HG03439 (cell line): Measurements from ENCODE around the gene ARHGAP11A.
"Not testable (repeated sequence)": the region's sequence is repeated elsewhere in the genome, so short reads cannot be mapped to it uniquely, and the experiment has no call there.

Source experiments
- ATAC-seq: cut with Tn5 transposase; IDR thresholded peaks from one replicate; pipeline ENCODE4 v1.9.1; 2021; ENCODE audit warnings: mild to moderate bottlenecking, moderate library complexity; ENCODE audit not compliant: unreplicated experiment

The ARHGAP11A gene, protein sequence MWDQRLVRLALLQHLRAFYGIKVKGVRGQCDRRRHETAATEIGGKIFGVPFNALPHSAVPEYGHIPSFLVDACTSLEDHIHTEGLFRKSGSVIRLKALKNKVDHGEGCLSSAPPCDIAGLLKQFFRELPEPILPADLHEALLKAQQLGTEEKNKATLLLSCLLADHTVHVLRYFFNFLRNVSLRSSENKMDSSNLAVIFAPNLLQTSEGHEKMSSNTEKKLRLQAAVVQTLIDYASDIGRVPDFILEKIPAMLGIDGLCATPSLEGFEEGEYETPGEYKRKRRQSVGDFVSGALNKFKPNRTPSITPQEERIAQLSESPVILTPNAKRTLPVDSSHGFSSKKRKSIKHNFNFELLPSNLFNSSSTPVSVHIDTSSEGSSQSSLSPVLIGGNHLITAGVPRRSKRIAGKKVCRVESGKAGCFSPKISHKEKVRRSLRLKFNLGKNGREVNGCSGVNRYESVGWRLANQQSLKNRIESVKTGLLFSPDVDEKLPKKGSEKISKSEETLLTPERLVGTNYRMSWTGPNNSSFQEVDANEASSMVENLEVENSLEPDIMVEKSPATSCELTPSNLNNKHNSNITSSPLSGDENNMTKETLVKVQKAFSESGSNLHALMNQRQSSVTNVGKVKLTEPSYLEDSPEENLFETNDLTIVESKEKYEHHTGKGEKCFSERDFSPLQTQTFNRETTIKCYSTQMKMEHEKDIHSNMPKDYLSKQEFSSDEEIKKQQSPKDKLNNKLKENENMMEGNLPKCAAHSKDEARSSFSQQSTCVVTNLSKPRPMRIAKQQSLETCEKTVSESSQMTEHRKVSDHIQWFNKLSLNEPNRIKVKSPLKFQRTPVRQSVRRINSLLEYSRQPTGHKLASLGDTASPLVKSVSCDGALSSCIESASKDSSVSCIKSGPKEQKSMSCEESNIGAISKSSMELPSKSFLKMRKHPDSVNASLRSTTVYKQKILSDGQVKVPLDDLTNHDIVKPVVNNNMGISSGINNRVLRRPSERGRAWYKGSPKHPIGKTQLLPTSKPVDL

DNA sequence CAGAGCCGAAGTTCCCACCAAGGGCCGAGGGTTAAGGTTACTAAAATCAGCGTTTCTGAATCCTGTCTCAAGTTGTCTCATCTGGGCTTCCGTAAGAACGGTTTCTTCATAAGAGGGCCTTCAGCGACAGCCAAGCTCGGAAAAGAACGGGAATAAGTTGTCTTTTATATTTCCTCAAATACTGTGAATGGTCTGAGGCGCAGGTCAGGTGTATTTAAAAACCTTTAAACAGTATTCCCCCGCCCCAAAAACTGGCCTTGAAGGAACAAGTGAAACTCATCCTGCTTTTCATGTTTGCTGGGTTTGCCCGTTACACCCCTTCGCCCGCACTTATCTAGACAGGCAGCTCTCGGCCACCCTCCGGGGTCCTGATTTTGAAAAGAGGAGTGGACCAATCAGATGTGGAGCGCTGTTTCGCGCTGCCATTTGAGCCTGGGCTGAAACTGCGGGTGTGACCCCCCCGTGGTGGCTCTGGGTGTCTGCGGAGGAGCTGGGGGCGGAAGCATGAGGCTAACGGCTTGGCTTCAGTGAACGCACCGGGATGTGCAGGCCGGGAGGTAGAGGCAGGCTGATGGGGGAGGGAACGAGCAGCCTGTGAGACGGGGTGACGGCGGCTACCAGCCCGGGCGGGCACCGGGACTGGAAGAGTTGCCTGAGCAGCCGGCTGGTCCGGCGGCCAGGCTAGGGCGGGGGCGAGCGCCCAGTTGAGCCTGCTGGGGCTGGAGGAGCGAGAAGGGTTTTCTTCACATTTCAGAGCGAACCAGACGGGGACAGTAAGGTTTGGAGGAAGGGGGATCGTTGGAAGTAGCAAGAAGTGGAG is at the start of gene ARHGAP11A:
Gene ARHGAP11A, plus strand, starts transcription at position 454 of the 820 bp plus-strand sequence. CDS start 708 bp downstream, outside the sequence.
- ATAC-seq, result peak; percentile 75

DNA sequence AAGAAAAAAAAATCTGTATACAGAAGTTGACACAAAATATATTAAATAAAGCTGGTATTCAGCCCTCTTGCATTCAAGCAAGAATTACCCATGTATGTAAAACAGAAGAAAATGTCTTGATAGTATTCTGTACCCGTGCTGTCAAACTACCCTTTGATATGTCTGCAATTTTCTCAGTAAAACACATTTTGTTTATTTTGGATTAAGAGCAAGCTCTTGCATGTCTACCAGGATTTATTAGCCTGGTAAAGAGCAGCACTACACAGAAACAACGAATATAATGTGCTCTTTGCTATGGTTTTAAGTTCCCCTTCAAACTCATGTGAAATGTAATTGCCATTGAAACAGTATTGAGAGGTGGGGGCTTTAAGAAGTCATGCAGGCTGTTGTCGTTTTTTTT is 46.3 kb upstream of the ARHGAP11A start:
- ATAC-seq, result not testable (repeated sequence)

DNA sequence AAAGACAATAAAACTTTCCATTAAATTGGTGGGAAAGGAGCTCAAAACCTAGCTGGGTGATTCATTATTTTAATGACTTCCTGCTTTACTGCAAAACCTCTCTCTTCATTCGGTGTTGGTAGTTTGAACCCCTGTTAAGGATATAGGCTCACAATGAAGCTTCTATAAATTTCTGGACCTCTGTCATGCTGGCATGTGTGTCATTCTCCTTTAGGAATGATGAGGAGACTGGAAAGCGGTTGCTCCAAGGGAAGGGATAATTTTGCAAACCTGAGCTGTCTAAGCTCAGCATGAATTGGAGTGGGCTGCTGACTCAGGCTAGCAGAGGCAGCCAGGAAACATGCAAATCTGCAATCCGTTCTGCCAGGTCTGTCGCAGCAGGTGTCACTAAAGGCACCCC is 36.8 kb upstream of the ARHGAP11A start:
- ATAC-seq, result not testable (repeated sequence)

DNA sequence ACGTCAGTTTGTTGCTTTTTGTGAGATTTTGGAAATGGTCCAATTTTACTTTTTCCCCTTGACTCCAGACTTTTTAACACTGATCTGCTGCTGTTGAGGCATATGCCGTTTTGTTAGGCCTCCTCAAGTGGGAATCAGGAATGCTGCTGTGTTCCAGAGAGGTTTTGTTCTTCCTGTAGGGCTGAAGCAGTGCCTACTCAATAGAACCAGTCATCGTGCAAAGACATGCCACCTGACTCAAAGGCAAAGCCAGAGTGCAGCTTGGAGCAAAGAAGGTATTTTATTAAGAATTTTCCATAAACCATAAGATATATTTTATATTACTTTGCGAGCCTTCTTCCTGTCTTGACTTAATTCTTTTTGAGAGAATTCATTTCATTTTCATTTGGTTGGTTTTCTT is 29.5 kb upstream of the ARHGAP11A start:
- not testable (repeated sequence) for ATAC-seq

DNA sequence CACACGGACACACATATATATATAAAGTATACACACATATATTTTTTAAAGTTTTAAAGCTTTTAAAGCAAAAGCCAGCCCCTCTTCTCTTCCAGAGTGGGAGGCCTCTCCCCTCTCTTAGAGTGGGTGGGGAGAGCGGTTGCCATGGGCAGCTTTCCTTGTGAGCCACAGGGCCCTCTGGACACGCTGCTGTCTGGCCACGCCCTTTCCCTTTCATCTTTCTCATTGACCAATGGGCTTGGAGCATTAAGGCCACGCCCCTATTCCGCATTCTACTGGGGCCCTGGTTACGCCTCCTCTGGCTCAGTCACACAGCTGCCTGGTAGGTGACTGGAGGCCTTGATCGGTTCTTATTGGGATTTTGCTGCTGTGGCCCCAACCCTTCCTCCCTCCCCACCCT is 22.2 kb upstream of the ARHGAP11A start, which contains the start of gene GOLGA8N:
Gene GOLGA8N, plus strand, starts transcription at position 306 of the 400 bp plus-strand sequence.
- not testable (repeated sequence) for ATAC-seq

DNA sequence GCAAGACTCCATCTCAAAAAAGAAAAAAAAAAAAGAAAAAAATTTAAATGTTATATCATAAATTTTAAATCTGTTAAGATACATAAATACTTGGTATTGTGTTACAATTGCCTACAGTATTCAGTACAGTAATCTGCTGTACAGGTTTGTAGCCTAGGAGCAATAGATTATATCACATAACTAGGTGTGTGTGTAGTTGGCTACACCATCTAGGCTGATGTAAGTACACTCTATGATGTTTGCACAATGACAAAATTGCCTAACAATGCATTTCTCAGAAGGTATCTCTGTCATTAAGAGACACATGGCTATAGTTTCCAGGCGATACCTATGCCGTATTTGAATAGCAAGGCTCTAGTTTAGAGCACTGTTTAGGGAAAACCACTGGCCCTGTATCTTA is 5.8 kb upstream of the ARHGAP11A start:
- ATAC-seq, result not testable (repeated sequence)

DNA sequence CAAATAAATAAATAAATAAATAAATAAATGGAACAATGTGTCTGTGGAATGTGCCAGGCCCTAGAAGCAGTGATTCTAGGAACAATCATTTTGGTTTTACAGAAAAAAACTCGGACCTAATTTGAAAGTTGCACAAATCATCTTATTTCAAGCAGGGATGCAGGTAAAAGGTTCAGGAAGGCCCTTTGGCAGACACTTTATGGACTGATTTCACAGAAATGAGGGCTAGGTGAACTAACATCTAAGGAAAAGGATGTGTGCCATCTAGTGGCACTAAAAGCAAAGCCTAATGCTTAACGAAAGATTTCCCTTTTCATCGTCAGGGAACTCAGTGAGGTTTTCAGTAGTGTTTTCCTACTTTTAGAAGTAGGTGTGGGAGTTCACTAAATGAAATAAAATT is 4.6 kb upstream of the ARHGAP11A start:
- ATAC-seq, result not testable (repeated sequence)

DNA sequence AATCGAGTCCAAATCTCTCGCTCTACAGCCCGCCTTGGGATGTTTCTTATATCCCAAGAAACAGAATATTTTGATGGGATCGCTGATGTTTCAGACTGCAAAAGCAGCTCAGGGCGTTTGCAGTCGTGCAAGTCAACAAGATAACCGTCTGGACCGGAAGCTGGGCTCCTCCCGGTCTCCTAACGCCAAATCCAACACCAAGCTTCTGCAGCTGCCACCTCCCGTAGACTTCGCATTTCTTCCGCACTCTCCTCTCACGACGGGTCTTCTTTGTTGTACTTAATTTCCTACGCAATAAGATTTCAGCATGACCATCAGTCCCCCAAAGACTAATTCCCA is 623 bp upstream of the ARHGAP11A start:
- ATAC-seq, result peak; percentile 20

DNA sequence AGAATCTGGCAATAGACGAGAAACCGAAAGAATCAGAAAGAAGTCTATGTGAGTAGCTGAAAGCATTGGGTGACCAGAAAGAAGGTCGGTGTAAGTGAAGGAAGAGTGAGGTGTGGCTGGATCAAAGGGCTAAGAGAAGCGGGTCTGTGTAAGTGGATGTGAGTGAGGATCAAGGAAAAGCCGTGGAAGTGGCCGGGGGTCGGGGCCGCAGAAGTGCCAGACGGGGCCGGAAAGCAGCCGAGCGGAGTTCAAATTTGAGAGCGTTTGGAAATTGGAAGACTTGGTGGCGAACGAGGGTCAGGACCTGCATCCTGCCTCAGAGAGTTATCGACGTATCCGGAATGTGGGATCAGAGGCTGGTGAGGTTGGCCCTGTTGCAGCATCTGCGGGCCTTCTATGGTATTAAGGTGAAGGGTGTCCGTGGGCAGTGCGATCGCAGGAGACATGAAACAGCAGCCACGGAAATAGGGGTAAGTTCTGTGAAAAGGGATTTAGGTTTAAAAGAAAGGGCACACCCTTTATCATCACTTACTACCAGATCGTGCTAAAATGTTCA is 645 bp downstream of the ARHGAP11A start:
- ATAC-seq, result peak; percentile 11

DNA sequence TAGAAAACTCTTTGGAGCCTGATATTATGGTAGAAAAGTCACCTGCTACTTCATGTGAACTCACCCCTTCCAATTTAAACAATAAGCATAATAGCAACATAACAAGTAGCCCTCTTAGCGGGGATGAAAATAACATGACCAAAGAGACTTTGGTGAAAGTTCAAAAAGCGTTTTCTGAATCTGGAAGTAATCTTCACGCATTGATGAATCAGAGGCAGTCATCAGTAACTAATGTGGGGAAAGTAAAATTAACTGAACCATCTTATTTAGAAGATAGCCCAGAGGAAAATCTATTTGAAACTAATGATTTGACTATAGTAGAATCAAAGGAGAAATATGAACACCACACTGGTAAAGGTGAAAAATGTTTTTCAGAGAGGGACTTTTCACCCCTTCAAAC is 21.1 kb downstream of the ARHGAP11A start:
- no peak for ATAC-seq

DNA sequence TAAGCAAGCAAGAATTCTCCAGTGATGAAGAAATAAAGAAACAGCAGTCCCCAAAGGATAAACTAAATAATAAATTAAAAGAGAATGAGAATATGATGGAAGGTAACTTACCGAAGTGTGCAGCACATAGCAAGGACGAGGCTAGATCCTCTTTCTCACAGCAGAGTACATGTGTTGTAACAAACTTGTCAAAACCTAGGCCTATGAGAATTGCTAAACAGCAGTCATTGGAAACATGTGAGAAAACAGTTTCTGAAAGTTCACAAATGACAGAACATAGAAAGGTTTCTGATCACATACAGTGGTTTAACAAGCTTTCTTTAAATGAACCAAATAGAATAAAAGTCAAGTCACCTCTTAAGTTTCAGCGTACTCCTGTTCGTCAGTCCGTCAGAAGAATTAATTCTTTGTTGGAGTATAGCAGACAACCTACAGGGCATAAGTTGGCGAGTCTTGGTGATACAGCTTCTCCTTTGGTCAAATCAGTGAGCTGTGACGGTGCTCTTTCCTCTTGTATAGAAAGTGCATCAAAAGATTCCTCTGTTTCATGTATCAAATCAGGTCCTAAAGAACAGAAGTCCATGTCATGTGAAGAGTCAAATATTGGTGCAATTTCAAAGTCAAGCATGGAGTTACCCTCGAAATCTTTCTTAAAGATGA is 21.7 kb downstream of the ARHGAP11A start:
- no peak for ATAC-seq

DNA sequence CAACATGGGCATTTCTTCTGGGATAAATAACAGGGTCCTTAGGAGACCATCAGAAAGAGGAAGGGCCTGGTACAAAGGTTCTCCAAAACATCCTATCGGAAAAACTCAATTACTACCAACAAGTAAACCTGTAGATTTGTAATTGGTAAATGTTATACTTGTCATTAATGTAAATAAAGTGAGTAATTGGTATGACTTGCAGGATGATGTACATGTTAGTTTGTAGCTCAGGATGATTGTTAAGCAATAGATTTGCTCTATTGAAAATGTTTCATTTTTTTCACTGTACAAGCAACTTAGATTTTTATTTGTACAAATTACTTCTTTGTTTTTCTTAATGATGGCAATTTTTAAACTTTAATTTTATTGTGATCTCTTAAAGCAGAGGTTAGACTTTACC is 22.4 kb downstream of the ARHGAP11A start:
- ATAC-seq, result no peak

DNA sequence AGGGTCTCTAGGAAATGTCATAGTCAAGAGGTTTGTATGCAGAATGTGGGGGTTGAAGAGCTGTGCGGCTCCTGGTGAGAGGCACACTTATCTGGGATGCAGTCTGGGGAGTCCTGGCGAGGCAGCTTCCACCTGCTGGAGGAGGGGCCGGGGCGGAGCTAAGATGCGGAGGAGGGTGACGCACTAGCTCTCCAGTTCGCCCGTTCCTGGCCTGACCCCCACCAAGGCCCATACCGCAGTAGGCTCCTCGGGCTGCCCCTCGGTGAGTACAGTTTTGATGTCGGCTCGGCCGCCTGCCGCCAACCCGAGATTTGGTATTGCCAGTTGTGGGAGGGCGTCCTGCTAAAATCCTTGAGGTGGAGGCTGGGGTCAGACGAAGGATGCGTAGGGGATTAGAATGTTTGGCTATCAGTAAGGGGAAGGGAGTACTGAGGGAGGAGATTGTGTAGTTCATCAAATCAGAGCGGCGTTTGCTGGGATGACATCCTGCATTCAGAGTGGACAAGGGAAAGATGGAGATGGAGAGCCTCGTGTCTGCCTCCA is 26.3 kb downstream of the ARHGAP11A start, which contains the start of gene SCG5:
Gene SCG5, plus strand, starts transcription at position 194 of the 543 bp plus-strand sequence. CDS start 1,883 bp downstream, outside the sequence.
- no peak for ATAC-seq

DNA sequence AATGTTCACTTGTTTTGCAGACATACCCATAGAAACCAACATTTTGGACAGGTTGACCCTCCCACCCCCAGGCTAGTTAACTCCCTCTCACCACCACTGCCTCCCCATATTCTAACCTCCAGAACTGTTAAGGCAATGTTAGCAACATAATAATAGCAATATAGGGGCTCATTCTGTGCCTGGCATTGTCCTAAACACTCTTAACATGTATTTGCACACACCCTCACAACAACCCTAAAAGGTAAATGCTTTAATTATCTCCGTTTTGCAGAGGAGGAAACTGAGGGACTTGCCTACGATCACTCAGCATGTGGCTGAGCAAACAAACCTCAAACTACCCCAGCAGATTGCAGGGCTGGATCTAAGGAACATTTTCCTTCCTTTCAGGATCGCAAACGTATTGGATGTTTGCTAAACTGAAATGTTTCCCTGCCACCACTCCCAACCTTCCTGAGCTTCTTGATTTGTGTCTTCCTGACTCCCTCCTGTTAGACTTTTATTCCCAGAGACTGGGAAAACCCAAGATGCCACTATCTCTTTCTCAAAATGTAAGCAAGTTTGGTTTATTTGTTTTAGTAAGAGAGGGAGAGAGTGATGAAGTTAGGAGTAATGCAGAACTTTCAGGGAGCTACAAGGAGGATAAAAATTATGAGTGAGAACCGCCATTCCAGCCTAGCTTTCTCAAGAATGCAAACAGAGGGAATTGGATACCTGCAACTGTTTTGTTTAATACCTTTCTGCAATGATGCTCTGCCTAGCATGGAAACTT is 27.5 kb downstream of the ARHGAP11A start:
- ATAC-seq, result no peak

DNA sequence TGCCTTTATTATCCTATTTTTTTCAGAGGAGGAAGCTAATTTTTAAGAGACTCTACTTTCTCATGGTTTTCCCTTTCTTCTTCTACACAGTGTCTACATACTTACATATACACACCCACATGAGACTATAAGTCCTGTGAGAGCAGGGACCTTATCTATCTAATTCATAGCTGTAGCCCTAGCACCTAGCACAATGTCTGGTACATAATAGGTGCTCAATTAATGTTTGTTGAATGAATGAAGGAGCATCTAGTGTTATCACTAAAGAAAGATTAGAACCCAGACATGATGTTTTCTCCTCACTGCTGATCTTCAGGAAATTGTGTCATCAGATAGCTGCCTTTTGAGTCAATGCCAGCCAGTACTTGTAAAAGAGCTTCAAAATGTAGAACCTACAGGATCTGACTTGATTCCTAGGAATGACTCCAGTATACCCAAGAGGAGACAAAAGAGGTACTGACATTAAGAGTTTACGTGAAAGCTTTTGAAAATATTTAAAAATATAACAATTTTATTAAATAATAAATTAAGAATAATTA is 28.7 kb downstream of the ARHGAP11A start:
- no peak for ATAC-seq

DNA sequence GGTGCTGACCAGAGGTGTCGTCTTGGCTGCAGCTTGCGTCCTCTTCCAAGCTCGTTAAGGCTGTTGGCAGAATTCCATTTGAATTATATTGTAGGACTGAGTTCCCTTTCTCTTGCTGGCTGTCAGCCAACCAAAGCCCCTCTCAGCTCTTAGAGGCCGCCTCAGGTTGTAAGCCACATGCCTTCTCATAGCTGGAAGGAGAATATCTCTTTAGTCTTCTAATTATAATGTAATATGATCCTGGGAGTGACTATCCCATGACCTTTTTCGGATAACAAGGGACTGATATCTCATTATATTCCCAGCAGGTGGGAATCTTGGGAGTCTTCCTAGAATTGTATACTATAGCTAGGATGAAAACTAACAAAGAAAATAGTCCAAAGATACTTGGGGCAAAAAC is 31.0 kb downstream of the ARHGAP11A start:
- ATAC-seq, result no peak

DNA sequence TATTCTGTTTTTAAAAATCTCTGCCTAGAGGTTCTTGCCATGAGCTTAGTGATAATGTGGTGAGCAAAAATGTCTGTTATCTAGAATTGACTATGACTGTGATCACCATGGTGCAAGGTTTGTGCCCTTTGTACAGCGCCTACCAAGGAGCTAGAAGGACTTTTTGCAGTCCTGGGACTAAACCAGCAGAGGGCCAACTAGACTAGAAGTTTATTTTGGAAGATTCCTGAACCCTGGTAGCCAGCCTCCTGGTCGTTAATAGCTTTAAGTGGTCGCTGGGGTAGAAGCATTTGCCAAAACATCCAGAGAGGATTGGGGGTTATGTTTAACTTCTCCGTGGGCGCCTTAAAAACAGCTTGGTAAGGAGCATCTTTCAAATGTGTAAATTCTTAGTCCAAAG is 34.0 kb downstream of the ARHGAP11A start:
- no peak for ATAC-seq

DNA sequence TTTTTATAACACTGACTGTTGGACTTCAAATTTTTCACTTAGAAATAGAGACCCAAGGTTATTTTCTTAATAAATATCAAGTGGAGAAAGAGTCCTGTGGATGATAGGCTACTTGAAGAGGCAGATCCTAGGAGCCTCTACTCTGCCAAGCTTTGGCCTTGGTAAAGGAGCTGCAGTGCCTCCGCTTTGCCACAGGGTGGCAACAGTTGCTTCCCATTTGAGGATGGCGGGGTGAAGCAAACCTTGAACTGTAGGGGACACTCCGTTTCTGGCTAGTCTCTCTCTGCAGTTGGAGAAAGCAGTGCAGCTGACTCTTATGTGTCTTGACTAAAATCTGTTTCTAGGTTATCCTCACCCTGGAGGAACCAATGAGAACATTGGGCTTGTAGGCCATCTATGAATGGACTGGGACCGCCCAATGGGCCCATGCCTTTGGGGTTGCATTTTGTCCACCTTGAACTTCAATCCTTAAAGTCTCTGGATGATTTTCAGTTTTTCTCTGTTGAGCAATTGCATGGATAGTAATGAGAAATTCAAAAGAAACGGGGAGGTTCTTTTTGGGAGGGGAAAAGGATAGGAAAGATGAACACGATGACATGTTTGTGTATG is 36.0 kb downstream of the ARHGAP11A start:
- ATAC-seq, result no peak
